Upper lobe of left lung (tissue), 6 donors: Measurements from ENCODE around the gene ARPP21. TPM values are rescaled to one million over a fixed set of nuclear protein-coding genes. Genes with fewer than 3 reads are reported as not detected.
A peak's percentile ranks its signal among the peaks of the same experiment; 100 is the strongest.

Experiments
- ATAC-seq, 2 donors: fragments of 200-7000 bp; cut with Tn5 transposase; one replicate each; pipeline ENCODE4 v1.9.1; 2022; ENCODE audit warnings: mild to moderate bottlenecking in 2 of 2, moderate library complexity in 2 of 2; ENCODE audit not compliant: low FRiP score in 2 of 2
- DNase-seq, 2 donors: peaks; one replicate each; pipeline ENCODE4 v3.0.0-alpha.2; 2019 to 2020
- H3K27ac ChIP-seq, 4 donors: fragments of 200-600 bp; sonication (generic); one replicate each; pipeline ENCODE4 v1.5.1; 2016 to 2019
- H3K27me3 ChIP-seq, 4 donors: fragments of 200-600 bp; sonication (generic); one replicate each; pipeline ENCODE4 v1.5.1; 2017 to 2019
- H3K36me3 ChIP-seq, 4 donors: fragments of 200-600 bp; sonication (generic); one replicate each; pipeline ENCODE4 v1.5.1; 2016 to 2019
- H3K4me1 ChIP-seq, 4 donors: fragments of 200-600 bp; sonication (generic); one replicate each; pipeline ENCODE4 v1.5.1; 2018 to 2019
- H3K4me3 ChIP-seq, 4 donors: fragments of 200-600 bp; sonication (generic); one replicate each; pipeline ENCODE4 v1.5.1; 2017 to 2019; ENCODE audit warnings: mild to moderate bottlenecking in 2 of 4, moderate library complexity in 1 of 4
- H3K9me3 ChIP-seq, 4 donors: fragments of 200-600 bp; sonication (generic); one replicate each; pipeline ENCODE4 v1.5.1; 2018 to 2019
- EP300 ChIP-seq, 4 donors: sonication (generic); formaldehyde crosslinking; IDR thresholded peaks; one replicate each; pipeline ENCODE4 v1.5.1; 2017; ENCODE audit warnings: antibody characterized with exemption in 4 of 4, control low read depth in 2 of 4
- POLR2A ChIP-seq, 4 donors: fragments of 450-650 bp; IDR thresholded peaks; one replicate each; pipeline ENCODE4 v1.5.1; 2016 to 2017; ENCODE audit warnings: antibody characterized with exemption in 4 of 4, mild to moderate bottlenecking in 2 of 4
- POLR2AphosphoS5 ChIP-seq, 2 donors: sonication (generic); formaldehyde crosslinking; IDR thresholded peaks; one replicate each; pipeline ENCODE4 v1.5.1; 2017; ENCODE audit warnings: antibody characterized with exemption in 2 of 2
- WGBS, 2 donors: methylation state at CpG; one replicate each; pipeline ENCODE4 v1.1.5; 2017 to 2018; 5-methylcytosine and 5-hydroxymethylcytosine counted together
- total RNA-seq, 6 donors: library from RNA; depleted of rRNA in 4 of 6; stranded (reverse); fragments of >200 nt in 4 of 6; gene quantifications; one replicate each; pipeline versions ENCODE4 v1.1.0 to v1.2.1, GENCODE V29; 2016 to 2021
- TF ChIP-seq, protein P1 (sequence below), 6 experiments: fragments of 450-650 bp in 4 of 6; fragments of 200-600 bp in 2 of 6; sonication (generic) in 2 of 6; IDR thresholded peaks; one replicate each; pipeline ENCODE4 v1.5.1; 2016 to 2019; ENCODE audit warnings: antibody characterized with exemption in 6 of 6
- donor health status: DM: no; HTN: no; CAD: no; lungs with moderate emphysema.
- donor health status: DM: no; HTN: yes; CAD: no; lungs with severe emphysema.

The ARPP21 gene
- not detected for total RNA-seq

DNA sequence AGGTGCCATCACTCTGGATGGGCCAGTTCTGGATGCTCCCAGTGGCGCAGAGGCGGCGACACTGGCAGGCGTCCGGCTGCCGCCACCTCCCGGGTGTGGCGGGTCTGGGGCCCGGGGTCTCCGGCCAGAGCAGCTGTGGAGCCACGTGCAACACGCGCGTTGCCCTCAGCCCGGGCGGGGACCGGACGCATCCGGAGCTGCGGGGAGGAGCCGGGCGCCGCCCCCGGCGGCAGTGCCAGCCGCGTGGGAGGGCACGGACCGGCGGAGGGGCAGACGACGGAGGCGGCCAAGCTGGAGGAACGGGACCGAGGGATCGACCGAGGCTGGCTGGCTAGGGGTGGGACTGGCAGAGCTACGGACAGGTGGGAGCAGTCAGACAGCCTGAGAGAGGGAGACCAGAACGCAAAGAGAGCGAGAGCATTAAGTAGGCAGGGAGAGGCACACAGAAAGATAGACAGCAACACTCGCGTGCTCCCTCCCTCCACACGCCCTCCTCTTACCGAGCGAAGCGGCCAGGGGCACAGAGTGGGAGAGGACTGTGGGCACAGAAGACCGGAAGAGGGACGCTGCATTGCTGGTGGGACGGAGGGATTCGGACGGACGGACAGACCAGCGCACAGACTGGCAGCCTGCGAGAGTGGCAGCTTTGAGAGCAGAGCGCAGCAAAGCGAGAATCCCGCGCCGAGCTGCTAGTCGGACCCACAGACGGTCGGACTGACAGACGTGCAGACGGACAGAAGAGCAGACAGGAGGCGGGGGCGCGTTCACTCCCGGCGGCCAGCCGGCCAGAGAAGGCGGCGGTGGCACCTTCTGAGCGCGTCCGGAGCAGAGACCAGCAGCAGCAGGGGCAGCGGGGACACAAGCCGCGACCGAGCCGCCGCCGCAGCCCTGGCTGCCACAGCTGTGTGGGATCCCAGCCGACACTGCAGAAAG lies at the start of gene ARPP21:
TSS of gene ARPP21 (plus strand) at position 272 of the 933 bp plus-strand sequence. CDS start 42,227 bp downstream, outside the sequence.
- peaks cover 0 to 14% (median 12%) of the 10 kb centered on the region in 4 donors for H3K27me3 ChIP-seq

DNA sequence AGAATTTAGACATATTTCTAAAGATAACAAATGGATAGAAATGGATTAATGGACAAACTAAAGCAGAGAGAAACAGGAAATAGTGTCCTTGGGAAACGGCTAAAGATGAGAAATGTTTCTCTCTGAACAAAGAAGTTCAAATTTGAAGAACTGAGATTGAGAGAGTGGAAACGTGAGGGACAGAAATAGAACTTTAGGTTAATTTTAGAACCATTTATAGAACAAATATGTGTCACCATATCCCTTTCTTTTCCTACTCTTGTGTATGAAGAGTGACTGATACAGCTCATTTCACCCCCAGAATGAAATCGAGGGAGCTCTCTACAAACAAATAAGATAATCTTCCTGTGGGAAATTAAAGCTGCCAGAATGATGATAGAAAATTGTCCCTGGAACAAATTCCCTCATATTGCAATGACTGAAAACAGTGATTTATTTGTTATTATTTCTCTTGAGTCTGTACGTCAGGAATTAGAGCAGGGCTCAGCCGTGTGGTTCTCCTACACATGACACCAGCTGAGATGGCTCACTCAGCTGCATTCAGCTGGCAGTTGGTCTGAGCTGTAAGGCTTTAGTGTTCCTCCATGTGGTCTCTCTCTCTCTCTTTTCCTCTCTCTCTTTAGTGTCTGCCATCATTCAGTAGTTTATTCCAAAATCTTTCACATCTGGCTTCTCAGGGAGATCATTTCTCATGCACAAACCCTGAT lies 46.6 kb upstream of the ARPP21 start:
- no peaks in the 10 kb centered on the region for H3K4me1 ChIP-seq
- 48 to 64% methylated on average over 5 of the region's 5 CpGs for WGBS, 2 donors
- no peak overlapping the region for H3K27ac ChIP-seq
- H3K9me3 ChIP-seq: no peaks in the 10 kb centered on the region
- no peak for ATAC-seq
- H3K36me3 ChIP-seq: no peaks in the 10 kb centered on the region
- H3K4me3 ChIP-seq: no peak overlapping the region
- no peak for DNase-seq
- H3K27me3 ChIP-seq: no peaks in the 10 kb centered on the region
- TF ChIP-seq, protein P1, sequence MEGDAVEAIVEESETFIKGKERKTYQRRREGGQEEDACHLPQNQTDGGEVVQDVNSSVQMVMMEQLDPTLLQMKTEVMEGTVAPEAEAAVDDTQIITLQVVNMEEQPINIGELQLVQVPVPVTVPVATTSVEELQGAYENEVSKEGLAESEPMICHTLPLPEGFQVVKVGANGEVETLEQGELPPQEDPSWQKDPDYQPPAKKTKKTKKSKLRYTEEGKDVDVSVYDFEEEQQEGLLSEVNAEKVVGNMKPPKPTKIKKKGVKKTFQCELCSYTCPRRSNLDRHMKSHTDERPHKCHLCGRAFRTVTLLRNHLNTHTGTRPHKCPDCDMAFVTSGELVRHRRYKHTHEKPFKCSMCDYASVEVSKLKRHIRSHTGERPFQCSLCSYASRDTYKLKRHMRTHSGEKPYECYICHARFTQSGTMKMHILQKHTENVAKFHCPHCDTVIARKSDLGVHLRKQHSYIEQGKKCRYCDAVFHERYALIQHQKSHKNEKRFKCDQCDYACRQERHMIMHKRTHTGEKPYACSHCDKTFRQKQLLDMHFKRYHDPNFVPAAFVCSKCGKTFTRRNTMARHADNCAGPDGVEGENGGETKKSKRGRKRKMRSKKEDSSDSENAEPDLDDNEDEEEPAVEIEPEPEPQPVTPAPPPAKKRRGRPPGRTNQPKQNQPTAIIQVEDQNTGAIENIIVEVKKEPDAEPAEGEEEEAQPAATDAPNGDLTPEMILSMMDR (IDR thresholded peaks at IDR 0.05): no peak
- TF ChIP-seq POLR2AphosphoS5 (IDR thresholded peaks at IDR 0.05): no peak
- TF ChIP-seq EP300 (IDR thresholded peaks at IDR 0.05): no peak
- TF ChIP-seq POLR2A (IDR thresholded peaks at IDR 0.05): no peak

More for the DNA sequence above, at the start of gene ARPP21:
- DNase-seq (peak in 1 of 2 donors; percentile 83), ATAC-seq (peak; percentile 15 to 48)
- Histone ChIP-seq H3K36me3 (no peaks in the 10 kb centered on the region), H3K27ac (no peak within 1 kb of the TSS), H3K4me1 (peaks cover 7 to 14% (median 10%) of the 10 kb centered on the region in 4 donors), H3K9me3 (no peaks in the 10 kb centered on the region), H3K4me3 (peak within 1 kb of the TSS in 3 of 4 donors; percentile 15 to 36 (median 22))
- TF ChIP-seq POLR2AphosphoS5 (IDR thresholded peaks at IDR 0.05) (no peak), EP300 (IDR thresholded peaks at IDR 0.05) (no peak), POLR2A (IDR thresholded peaks at IDR 0.05) (no peak)
- TF ChIP-seq, protein P1 (IDR thresholded peaks at IDR 0.05): no peak
- 3 to 10% methylated on average over 23 to 78 of the region's 83 CpGs for WGBS, 2 donors

DNA sequence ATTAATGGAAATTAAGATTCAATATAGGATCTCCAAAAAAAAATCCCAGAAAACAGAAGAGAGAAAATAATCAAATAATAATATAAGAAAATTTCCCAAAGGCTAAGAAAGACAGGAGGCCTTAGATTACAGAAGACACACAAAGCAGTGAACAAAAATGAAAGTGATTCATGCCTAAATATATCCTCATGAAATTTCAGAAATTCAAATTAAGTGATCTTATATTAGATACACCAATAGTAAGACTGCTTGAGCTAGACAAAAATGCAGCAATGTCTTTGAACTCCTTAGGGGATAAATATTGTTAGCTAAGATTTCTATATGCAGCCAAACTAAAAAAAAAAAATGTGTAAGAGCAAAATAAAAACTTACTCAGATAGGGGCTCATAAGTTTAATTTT lies 44.6 kb upstream of the ARPP21 start:
- Histone ChIP-seq H3K4me1 (no peaks in the 10 kb centered on the region), H3K27me3 (no peaks in the 10 kb centered on the region), H3K9me3 (no peaks in the 10 kb centered on the region), H3K36me3 (no peaks in the 10 kb centered on the region), H3K27ac (no peak overlapping the region), H3K4me3 (no peak overlapping the region)
- ATAC-seq (no peak), DNase-seq (no peak)
- TF ChIP-seq POLR2A (IDR thresholded peaks at IDR 0.05) (no peak), POLR2AphosphoS5 (IDR thresholded peaks at IDR 0.05) (no peak), EP300 (IDR thresholded peaks at IDR 0.05) (no peak)
- TF ChIP-seq, protein P1 (IDR thresholded peaks at IDR 0.05): no peak

DNA sequence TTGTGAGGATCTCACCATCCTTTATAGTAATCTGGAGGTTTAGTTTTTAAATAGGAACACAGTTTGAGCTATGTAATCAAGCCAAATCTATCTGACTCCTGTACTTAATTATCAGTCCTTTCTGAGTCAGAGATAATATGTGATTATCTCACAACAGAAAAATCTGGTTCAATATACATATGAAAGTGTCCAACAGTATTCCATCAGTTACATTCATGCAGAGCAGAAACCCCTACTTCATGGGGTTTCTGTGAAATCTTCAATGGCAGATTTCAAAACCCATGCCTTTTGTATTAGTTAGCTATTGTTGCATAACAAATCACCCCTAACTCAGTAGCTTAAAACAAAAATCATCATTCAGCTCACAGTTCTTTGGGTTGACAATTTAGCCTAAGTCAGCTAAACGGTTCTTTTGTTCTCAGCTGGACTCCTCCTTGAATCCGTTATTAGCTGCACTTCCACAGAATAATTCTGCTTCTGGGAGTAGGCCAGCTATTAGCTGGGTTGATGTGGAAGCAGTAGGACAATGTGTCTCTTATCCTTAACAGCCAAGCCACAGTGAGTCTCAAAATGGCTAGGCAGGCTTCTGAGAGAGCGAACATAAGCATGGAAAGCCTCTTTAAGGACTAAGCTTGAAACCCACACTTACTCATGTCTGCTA lies 42.9 kb upstream of the ARPP21 start:
- H3K27me3 ChIP-seq: no peaks in the 10 kb centered on the region
- ATAC-seq (no peak), DNase-seq (no peak)
- H3K9me3 ChIP-seq: no peaks in the 10 kb centered on the region
- 57 to 73% methylated on average over 3 of the region's 3 CpGs for whole genome bisulfite sequencing, 2 donors
- H3K36me3 ChIP-seq: no peaks in the 10 kb centered on the region
- no peak overlapping the region for H3K4me3 ChIP-seq
- no peaks in the 10 kb centered on the region for H3K4me1 ChIP-seq
- H3K27ac ChIP-seq: no peak overlapping the region
- TF ChIP-seq POLR2A (IDR thresholded peaks at IDR 0.05): no peak
- TF ChIP-seq POLR2AphosphoS5 (IDR thresholded peaks at IDR 0.05): no peak
- no peak for TF ChIP-seq EP300 (IDR thresholded peaks at IDR 0.05)
- TF ChIP-seq, protein P1 (IDR thresholded peaks at IDR 0.05): no peak
